Left kidney (tissue), 1 donor: ENCODE data around the gene F13B. TPM values are rescaled to one million over a fixed set of nuclear protein-coding genes. Genes with fewer than 3 reads are reported as not detected.

ENCODE experiments used
- polyA plus RNA-seq: library from polyadenylated mRNA; unstranded; fragments of 120-200 nt; gene quantifications from one replicate; pipeline ENCODE4 v1.2.1, GENCODE V29; 2013; ENCODE audit not compliant: insufficient read length

Gene F13B
- polyA plus RNA-seq, 1 donor = 0.13 TPM

Other genes starting within 250 kb of the F13B start
- 0.42 TPM for gene CFHR1, start 247.5 kb downstream of the F13B start, polyA plus RNA-seq
- not detected for gene CFHR4, start 179.2 kb downstream of the F13B start, polyA plus RNA-seq
- not detected for gene CFHR2, start 123.5 kb downstream of the F13B start, polyA plus RNA-seq
- gene CFHR5, start 89.7 kb downstream of the F13B start, polyA plus RNA-seq = not detected
- gene ASPM, start 79.4 kb upstream of the F13B start, polyA plus RNA-seq = 38.6 TPM
- gene ZBTB41, start 134.0 kb upstream of the F13B start, polyA plus RNA-seq = 20.3 TPM
- 3.3 TPM for gene CRB1, start 201.0 kb upstream of the F13B start, polyA plus RNA-seq